ENCODE measurements around the gene ID2.

The ID2 gene

DNA sequence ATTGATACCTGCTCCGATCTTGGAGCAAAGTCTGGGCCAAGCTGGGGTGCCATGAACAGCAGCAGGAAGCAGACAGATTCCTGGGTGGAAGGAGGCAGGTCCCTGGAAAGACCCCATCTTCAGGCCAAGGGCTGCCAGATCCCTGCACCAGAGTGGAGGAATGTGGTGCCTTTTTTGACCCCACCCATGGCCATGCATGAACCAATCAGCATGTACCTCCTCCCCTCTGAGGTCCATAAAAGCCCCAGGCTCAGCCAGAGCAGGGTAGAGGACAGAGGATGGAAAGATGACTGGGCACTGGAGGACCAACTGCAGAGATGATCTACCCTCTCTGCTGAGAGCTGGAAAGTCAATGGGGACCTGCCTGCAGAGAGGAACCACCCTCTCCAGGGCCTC, 34.4 kb upstream of the ID2 start:
- FAIRE-seq (no peak), DNase-seq (ENCODE audit: insufficient read length, low spot score) (no peak)

DNA sequence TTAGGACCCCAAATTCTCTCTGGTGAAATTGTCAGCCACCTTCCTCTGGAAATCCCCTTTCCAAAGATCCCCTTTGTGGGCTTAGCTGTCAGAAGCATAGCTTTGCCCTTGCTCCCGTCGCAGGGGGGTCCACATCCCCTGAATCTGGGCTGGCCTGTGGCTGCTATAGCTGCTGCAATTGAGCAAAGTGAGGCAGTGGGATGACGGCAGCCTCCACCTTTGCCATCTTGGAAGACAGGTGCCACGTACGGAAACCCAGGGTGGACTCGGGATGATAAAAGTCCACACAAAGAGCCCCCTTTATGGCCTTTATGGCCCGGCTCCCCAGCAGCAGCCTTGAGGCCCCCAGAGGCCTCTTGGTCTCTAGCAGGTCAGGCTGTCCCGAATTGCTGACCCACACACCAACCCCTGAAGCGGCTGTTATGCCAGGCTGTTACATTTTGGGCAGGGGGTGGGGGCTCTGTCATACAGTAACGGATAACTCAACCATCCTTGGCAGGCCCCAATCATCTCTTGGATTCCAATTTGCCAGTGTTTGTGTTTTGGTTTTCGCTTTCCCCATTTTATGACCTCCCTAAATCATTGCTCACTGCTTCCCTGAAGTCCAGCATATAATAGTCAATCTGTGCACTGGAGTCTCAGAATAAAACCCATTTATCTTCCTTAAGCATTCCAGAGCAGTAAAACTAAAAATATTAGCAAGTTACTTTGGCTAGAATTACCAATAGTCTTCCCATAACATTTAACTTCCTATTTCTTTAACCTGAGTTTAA, 33.2 kb upstream of the ID2 start:
- FAIRE-seq: no peak
- no peak for DNase-seq (ENCODE audit: insufficient read length, low spot score)

DNA sequence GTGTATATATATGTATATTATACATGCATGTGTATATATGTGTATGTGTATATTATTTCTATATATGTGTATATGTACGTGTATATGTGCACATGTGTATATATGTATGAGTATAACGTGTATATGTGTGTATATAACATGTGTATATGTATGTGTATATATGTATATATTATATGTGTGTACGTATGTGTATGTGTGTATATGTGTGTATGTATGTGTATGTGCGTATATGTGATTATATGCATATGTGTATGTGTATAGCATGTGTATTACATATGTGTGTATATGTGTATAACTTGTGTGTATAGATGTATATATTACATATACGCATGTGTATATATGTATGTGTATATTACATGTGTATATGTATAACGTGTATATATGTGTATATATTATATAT, 32.1 kb upstream of the ID2 start:
- FAIRE-seq (peak; percentile 4), DNase-seq (ENCODE audit: insufficient read length, low spot score) (no peak)

DNA sequence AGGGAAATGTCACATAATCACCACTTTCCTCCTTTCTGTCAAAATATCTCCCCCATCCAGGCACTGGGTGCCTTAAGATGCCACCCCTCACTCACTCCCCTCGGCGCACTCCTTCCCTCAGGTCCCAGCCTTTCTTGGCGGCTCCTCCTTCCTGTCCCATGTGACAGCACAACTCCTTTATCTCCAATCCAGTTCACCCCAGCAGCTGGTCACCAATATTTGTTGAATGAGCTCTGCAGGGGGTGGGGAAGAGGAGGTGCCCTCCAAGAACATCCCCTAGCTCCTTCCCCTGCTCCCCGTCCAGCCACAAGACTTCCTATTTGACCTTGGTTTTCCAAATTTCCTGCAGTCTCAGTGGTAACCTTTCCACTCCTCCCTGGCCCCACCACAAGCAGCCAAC, 31.6 kb upstream of the ID2 start:
- FAIRE-seq: no peak
- DNase-seq (ENCODE audit: insufficient read length, low spot score): no peak

DNA sequence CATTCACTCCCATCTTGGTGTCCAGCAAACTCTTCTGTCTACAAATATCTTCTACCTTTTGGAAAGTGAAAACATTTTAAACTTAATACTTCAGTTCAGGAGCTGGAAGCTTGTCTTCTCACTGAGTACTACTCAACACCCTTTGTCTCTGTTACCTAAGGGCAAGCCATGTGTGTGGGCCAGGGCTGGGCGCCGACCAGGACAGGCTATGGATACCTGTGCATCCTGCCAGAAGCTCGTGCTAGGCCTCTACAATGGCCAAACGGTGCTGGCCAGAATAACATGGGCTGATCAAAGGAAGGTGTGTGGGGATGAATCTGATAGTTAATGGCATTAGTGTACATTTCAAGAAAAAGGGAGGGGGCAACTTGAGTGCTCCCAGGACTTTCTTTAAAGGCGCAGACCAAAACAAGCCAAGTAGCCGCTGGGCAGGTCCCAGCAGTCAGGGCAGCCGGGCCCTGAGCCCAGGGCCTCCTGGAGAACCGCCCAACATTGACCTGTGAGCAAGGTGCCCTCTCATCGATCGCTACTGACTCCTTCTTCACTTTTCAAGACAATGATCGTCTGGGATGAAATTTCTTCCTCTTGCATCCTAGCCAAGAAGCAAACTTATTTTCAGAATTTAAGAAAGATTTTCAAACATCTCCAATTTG, 29.0 kb upstream of the ID2 start:
- DNase-seq (ENCODE audit: insufficient read length, low spot score) (no peak), FAIRE-seq (no peak)

DNA sequence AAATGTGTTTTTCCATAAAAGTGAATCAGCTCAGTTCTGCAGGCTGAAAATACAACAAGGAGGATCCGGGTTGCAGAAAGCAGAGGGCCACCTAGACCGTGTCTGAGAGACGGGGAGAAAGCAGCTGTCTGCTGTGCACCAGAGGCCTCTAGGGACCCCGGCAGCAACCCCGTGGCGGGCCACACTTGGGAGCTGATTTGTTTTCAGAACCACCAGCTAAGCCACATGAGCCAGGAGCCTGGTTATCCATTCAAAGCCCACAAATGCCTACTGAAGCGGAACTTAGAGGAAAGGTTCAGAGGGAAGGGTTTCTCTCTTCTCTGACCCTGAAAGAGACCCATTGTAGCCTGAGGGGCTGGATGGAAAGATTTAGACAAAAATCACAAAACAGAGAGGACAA, 28.4 kb upstream of the ID2 start:
- FAIRE-seq (no peak), DNase-seq (ENCODE audit: insufficient read length, low spot score) (no peak)

DNA sequence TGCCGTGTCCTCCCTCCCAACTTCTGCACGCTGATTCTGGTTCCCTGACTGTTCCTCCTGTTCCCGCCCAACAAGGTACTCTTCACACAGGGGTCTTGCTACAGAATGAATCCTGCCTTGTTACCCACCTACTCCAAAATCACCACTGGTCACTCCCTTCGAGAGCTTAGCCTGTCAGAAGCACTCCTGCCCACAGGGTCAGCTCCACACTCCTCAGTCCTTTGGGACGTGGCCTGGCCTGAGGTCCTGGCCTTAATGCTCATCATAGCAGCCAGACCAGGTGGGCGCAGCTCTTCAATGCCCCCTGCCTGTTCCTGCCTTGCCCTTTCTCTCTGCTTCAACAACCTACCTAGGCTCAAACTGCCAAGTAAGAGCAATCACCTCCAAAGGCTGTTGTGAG, 27.8 kb upstream of the ID2 start:
- FAIRE-seq: no peak

DNA sequence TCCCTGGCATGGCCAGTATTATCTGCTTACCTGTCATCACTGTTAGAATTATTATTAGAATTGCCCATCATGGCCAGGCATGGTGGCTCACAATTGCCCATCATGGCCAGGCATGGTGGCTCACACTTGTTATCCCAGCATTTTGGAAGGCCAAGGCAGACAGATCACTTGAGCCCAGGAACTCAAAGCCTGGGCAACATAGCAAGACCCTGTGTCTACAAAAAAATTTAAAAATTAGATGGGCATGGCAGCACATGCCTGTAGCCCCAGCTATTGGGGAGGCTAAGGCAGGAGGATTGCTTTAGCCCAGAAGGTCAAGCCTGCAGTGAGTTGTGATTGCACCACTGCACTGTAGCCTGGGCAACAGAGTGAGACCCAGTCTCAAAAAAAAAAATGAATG, 27.4 kb upstream of the ID2 start:
- no peak for DNase-seq (ENCODE audit: insufficient read length, low spot score)
- FAIRE-seq: no peak

More for the DNA sequence above, 27.8 kb upstream of the ID2 start:
- DNase-seq (ENCODE audit: insufficient read length, low spot score): no peak

DNA sequence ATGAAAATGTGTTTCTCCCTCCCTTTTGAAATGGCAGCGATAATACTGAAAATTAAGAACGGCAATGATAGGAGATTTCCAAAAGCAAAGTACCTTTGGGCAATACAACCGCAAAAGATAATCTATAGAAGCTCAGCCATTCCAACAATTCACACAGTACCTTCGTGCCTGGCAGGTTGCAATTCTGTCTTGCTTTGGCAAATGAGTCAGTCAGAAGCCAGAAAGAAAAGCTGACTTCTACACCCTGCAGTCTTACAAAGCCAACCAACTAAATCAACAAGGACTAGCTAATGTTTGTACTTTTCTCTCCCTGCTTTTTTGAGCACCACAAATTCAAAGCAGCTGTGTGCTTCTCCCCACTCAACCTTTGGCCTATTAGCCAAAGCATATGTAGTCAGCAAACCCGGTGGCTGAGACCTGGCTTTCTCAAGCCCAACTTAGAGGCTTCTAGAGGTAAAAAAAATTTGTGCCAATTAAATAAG, 25.7 kb upstream of the ID2 start:
- DNase-seq (ENCODE audit: insufficient read length, low spot score) (no peak), FAIRE-seq (no peak)

DNA sequence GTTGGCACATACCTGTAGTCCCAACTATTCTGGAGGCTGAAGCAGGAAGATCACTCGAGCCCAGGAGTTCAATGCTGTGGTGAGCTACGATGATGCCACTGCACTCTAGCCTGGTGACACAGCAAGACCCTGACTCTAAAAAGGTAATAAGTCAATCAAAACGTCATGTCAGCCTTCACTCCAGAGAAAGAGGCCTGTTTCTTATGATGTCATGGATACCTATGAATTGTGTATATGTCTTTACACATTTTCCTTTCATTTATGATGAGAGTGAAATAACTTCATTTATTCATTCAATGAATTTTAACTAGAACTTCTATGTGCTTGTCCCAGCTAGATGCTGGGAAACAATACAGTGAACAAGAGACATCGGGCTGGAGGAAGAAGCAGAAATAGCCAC, 25.0 kb upstream of the ID2 start:
- no peak for DNase-seq (ENCODE audit: insufficient read length, low spot score)
- no peak for FAIRE-seq

DNA sequence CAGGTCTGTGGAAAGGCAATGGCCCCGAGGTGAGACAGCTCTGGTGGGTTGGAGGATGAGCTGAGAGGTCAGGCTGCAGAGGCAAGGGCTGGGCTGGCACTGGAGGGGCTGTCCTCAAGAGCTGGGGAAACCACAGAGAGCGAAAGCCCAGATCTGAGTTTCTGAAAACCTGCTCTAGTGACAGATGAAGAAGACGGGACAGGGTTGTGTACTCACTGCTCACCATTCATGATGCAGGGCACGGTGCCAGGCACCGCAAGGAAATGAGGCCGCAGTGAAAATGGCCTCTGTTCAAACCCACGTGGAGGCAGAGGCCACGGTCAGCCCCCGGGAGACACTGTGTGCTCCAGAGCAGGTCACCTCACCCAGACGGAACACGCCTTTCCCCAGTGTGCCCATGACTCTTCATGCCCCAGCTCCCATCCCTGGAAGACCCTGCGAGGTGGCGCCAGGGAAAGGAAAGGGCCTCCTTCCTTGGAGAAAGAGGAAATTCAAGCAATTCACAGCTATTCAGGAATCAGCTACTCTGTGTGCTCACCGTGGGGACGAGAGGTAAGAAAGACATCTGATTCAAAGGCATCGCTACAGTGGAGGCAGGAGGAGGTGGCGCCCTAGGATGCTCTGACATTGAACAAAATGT, 24.3 kb upstream of the ID2 start:
- no peak for DNase-seq (ENCODE audit: insufficient read length, low spot score)
- FAIRE-seq: peak; percentile 23

DNA sequence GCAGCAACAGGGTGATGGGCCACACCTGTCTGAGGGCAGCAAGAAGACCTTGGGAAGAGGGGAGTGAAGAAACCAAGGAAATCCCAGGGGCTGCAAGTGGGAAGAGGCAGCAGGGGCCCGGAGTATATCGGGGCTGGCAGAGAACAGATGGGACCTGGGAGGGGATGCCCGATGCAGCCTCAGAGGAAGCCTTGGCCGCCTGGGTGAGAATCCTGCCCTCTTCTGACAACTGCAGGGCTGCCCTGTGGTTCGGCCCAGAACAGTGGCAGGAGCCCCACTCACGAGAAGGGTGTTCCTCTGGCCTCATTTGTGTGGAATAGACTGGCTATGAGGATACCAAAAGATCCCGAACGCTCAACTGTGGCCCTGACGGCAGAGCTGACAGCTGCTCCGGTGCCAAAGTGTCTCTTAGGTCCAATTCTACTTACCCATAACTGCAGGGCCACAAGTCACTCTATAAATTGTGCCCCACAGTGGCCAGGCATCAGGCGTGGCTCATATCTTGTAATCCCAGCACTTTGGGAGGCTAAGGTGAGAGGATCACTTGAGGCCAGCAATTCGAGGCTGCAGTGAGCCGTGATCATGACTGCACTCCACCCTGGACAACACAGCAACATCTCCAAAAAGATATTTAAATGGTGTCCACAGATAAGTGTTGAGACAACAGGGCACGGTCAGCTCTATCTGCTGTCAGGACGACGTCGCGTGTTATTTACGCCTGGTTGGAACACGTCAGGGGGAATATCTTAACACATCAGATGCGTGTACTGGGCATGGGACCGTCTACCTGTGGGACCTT, 23.6 kb upstream of the ID2 start:
- FAIRE-seq (no peak), DNase-seq (ENCODE audit: insufficient read length, low spot score) (no peak)

DNA sequence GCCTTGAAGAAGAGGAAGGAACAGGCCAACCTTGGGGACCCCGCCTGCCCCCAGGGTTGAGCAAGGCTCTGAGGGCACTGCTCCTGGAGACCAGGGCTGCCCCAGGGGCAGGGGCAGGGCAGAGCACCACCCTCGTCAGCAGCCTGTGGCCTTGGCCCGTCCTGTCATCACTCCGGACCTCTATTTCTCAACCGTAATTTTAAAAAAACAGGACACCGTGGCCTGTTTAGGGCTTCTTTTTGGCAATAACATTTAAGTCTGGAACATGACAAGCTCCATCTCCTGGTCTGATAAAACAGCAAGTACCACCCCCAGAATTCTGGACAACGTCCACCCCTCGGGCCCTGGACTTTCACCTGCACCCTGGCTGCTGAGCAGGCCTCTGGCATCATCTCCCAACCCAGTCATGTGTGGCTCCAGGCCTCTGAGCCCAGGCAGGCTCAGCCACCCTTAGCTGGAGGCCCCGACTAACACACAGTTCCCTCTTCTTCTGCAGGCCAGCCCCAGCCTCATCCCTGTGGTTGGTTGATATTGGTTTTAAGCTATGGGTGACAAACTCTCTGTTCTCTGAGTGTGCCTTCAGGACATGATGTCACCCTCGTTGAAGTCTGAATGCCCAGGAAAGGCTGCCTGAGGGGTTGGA, 22.6 kb upstream of the ID2 start:
- DNase-seq (ENCODE audit: insufficient read length, low spot score) (no peak), FAIRE-seq (no peak)

DNA sequence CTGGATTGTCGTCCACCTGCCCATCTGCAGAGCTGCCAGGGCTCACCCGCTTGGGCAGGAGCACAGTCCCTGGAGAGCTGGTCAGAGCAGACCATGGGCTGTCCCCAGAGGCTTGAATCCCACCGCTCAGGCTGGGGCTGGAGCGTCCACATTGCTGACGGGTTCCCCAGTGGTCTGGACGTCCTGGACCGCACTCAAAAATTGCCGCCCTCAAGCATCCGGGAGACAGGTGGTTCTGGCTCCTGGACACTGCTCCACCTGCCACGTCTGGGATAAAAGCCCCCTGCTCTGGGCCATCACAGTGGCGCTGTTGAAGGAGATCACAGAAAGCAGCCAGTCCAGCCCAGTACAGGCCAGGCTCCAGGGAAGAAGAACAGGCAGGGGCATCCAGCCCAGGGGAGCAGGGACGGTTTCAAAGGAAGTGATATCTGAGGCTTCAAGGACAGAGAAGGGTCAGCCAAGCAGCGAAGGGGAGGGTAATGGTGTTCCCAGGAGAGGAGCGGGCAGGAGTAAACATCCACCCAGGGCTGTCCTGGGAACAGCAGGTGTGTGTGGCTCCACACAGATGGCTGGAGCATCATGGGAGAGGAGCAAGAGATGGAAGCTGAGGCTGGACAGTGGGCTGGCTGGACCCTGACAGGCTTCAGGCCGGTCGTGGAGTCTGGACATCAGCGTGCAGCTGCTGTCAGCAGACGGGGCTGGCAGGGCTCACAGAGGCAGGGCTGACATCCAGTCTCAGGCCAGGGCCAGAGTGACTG, 21.9 kb upstream of the ID2 start:
- DNase-seq (ENCODE audit: insufficient read length, low spot score) (no peak), FAIRE-seq (no peak)

DNA sequence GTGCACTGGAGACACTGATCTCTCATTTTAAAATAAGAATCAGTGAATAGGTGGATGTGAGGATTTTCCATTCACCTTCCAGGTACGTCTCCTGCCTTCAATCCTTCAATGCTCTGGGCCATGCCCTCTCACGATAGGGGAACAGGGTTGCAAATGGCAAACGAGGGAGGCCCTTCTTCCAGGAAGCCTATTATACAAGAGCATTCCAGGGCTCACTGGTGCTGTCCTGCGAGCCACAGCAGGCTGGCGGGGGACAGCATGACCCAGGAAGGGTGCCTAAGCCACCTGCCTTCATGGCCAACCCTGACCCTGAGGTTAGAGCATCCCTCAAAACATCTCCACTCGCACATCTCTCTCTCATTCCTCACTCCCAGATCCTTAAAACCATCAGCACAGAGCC, 20.6 kb upstream of the ID2 start:
- FAIRE-seq (no peak), DNase-seq (ENCODE audit: insufficient read length, low spot score) (no peak)

DNA sequence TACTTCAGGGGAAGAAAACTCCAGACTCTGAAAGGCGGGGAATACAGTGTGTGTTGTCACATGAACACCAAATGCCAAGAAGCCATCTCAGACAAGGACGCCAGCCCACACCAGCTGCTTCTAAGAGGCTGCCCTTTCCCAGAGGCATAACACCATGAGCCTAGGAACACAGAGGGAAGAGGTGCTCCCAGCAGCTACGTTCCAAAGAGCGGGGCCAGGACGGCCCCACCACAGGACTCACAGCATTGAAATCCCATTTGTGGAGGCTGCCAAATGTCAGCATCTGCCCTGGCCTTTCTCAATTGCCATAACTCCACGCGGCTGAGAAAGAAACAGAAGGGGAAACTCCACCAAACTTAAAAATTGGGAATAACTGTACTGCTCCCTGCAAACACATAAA, 20.1 kb upstream of the ID2 start:
- FAIRE-seq (no peak), DNase-seq (ENCODE audit: insufficient read length, low spot score) (no peak)

DNA sequence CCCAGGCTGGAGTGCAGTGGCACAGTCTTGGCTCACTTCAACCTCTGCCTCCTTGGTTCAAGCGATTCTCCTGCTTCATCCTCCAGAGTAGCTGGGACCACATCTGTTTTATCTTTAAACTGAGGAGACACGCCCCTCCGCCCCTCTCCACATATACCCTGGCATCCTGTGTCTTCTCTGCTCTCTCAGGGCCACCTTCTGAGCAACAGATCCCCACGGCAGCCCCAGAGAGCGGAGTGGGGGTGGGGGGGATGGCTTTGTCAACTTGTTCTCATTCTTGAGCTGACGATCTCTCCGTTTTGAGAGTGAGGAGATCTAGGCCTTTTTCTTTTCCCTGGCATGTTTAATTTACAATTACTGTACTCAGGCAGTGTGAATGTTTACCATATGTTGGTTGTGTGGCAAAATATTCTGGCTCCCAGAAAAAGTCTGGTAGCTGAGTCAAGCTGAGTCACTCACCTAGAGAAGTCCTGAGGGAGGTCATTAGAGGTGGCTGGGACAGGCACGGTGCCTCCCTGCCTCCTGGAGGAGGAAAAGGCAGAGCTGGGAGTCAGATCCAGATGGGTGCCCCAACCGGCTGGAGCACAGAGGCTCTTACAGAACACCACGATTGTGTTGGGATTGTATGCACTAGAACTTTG, 19.5 kb upstream of the ID2 start:
- FAIRE-seq: no peak

DNA sequence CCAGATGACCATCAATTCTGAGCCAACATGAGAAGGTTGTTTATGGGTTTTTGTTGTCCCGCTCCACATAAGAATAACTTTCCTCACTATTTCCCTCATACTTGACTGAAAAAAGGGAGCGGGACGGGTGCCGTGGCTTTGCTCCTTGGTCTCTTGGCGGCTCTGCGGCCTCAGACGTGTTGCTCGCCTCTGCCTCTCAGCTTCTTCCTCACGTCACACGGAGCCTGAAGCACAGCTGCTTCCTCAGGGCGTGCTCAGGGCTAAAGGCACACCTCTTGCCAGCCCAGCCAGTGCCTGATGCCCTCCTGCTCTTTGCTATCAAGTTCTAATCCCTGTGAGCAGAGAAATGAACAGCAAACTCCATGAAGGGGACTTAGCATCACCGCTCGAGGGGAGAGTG, 17.9 kb upstream of the ID2 start:
- DNase-seq (ENCODE audit: insufficient read length, low spot score): no peak
- no peak for FAIRE-seq

More for the DNA sequence above, 19.5 kb upstream of the ID2 start:
- DNase-seq (ENCODE audit: insufficient read length, low spot score): peak; percentile 73

DNA sequence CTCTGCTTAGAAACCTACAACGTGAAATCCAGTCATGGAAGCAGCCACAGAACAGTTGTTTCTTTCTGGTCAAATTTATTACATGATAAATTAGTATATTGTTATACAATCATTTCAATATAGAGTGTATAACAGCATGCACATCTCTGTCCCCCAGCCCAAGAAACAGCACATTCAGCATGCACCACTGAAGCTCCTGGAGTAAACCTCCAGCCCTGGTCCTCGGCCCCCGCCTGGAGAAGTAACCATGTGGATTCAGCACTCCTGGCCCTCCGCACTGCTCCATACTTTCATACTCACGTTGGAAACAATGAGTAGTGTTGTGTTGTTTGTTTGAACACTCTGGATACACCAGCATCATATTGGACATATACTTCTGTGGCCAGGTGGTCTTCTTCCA, 15.3 kb upstream of the ID2 start:
- FAIRE-seq (no peak), DNase-seq (ENCODE audit: insufficient read length, low spot score) (no peak)
